ENCODE data around the gene CNTN5. TPM values are rescaled to one million over a fixed set of nuclear protein-coding genes. Genes with fewer than 3 reads are reported as not detected.

CNTN5 gene
- total RNA-seq, 1 donor from 2014 or later, result 3.2 TPM

DNA sequence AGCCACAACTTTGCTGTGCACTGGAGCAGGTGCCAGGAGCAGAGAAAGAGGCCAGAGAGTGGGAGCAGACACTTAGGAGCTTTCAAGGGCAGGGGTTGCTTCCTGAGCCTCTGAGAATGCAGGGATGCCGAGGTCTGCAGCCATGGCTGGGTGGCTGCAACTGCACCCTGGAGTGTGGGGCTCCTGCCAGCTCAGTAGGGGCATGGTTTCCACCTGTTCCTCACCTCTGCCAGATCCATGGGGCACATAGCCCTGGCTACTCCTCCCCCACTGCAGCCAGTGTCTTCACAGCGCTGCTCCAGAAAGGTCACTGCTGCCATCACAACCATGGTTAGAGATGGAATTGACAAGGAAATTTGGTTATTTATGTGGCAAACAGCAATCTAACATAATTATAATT lies 404.8 kb downstream of the CNTN5 start:
- Mint-ChIP-seq H3K4me1 (ENCODE audit: unreplicated experiment) (no peaks in the 10 kb centered on the region), H3K27me3 (peaks cover 4% of the 10 kb centered on the region), H3K9me3 (no peaks in the 10 kb centered on the region), H3K36me3 (no peaks in the 10 kb centered on the region), H3K4me3 (no peak overlapping the region), H3K27ac (no peak overlapping the region)
- DNase-seq (ENCODE audit: extremely low spot score, unreplicated experiment), result no peak
- TF ChIP-seq, protein P1, sequence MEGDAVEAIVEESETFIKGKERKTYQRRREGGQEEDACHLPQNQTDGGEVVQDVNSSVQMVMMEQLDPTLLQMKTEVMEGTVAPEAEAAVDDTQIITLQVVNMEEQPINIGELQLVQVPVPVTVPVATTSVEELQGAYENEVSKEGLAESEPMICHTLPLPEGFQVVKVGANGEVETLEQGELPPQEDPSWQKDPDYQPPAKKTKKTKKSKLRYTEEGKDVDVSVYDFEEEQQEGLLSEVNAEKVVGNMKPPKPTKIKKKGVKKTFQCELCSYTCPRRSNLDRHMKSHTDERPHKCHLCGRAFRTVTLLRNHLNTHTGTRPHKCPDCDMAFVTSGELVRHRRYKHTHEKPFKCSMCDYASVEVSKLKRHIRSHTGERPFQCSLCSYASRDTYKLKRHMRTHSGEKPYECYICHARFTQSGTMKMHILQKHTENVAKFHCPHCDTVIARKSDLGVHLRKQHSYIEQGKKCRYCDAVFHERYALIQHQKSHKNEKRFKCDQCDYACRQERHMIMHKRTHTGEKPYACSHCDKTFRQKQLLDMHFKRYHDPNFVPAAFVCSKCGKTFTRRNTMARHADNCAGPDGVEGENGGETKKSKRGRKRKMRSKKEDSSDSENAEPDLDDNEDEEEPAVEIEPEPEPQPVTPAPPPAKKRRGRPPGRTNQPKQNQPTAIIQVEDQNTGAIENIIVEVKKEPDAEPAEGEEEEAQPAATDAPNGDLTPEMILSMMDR (conservative IDR thresholded peaks at IDR 0.05), result no peak

DNA sequence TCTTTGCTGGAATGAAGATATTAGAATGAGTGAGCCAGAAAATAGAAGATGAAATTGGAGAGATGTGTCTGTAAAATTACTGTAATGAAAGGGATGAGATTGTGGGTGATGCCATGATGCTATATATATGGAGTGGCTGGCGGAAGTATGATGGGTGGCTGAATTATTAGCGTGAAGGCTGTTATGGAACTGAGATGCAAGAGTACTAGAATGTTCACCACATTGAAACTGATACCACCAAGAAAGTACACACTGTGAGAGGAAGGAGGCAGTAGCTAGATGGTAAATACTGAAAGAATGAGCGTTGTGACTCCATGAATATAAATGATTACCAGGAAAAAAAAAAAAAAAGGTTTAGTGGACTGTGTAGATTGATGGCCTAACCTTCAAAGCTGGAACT lies 411.9 kb downstream of the CNTN5 start:
- Mint-ChIP-seq H3K9me3 (no peaks in the 10 kb centered on the region), H3K27ac (no peak overlapping the region), H3K4me3 (no peak overlapping the region), H3K36me3 (no peaks in the 10 kb centered on the region), H3K4me1 (ENCODE audit: unreplicated experiment) (no peaks in the 10 kb centered on the region), H3K27me3 (no peaks in the 10 kb centered on the region)
- TF ChIP-seq, protein P1 (conservative IDR thresholded peaks at IDR 0.05), result no peak
- no peak for DNase-seq (ENCODE audit: extremely low spot score, unreplicated experiment)

DNA sequence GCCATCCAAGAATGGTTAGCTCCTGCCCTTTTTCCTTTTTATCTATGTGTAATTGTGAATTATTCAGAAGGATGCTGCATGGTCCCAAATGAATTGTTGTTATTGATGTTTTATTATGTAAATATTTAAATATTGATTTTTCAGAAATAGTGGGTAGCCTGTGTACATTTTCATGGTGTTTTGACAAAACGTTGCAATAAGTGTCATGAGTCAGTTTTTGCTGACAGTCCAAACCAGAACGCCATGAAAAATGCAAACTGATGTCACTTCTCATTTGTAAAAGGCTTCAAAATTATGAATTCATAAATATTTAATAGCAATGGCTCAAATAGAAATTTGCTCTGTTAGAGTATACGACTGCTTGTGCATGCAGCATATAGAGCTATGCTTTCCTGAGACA lies 422.5 kb downstream of the CNTN5 start:
- Mint-ChIP-seq H3K27ac (no peak overlapping the region), H3K9me3 (no peaks in the 10 kb centered on the region)
- no peak for DNase-seq (ENCODE audit: extremely low spot score, unreplicated experiment)

DNA sequence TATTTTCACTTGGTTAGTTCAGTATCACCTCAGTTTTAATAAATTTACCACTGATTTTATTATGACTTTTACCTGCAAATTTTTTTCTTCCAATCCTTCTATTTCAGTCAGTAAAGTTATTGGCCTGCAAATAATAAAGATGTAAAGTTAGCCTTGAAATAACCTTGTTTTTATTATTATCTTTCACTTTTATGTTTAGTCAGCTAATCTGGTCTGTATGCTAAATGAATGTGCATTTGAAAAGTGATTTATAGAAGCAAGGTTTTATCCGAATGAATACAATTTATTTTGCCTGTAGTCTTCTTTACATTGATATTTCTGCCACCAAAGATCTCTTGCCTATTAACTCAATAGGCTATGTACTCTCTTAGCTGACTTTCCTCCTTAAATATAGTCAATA lies 425.7 kb downstream of the CNTN5 start:
- TF ChIP-seq, protein P1 (conservative IDR thresholded peaks at IDR 0.05), result no peak
- no peak for DNase-seq (ENCODE audit: extremely low spot score, unreplicated experiment)
- Mint-ChIP-seq H3K9me3 (no peaks in the 10 kb centered on the region), H3K36me3 (no peaks in the 10 kb centered on the region), H3K4me1 (ENCODE audit: unreplicated experiment) (no peaks in the 10 kb centered on the region), H3K4me3 (no peak overlapping the region), H3K27ac (no peak overlapping the region), H3K27me3 (no peaks in the 10 kb centered on the region)

More for the DNA sequence above, 422.5 kb downstream of the CNTN5 start:
- no peak overlapping the region for H3K4me3 Mint-ChIP-seq
- no peaks in the 10 kb centered on the region for H3K4me1 Mint-ChIP-seq (ENCODE audit: unreplicated experiment)
- no peaks in the 10 kb centered on the region for H3K27me3 Mint-ChIP-seq
- no peaks in the 10 kb centered on the region for H3K36me3 Mint-ChIP-seq
- TF ChIP-seq, protein P1 (conservative IDR thresholded peaks at IDR 0.05), result no peak

DNA sequence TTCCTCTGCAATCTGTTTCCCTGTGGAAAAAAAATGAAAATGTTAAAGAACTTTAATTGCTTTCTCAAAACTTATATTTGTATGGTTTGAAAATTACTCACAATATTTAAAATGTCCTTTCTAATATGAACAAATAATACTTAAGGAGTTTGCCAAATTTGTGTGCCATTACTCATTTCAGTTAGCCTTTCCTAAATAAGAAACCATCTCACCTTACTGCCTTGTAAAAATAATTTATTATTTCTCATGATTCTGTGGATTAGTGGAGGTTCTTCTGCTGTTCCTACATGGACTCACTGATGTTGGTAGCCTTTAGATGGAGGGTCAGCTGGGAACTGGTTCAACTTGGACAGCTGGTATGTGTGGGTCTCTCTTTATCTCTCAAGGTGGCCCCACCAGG lies 428.6 kb downstream of the CNTN5 start:
- Mint-ChIP-seq H3K27ac (no peak overlapping the region), H3K4me1 (ENCODE audit: unreplicated experiment) (no peaks in the 10 kb centered on the region), H3K4me3 (no peak overlapping the region), H3K36me3 (no peaks in the 10 kb centered on the region), H3K27me3 (no peaks in the 10 kb centered on the region), H3K9me3 (no peaks in the 10 kb centered on the region)
- TF ChIP-seq, protein P1 (conservative IDR thresholded peaks at IDR 0.05), result no peak
- no peak for DNase-seq (ENCODE audit: extremely low spot score, unreplicated experiment)

DNA sequence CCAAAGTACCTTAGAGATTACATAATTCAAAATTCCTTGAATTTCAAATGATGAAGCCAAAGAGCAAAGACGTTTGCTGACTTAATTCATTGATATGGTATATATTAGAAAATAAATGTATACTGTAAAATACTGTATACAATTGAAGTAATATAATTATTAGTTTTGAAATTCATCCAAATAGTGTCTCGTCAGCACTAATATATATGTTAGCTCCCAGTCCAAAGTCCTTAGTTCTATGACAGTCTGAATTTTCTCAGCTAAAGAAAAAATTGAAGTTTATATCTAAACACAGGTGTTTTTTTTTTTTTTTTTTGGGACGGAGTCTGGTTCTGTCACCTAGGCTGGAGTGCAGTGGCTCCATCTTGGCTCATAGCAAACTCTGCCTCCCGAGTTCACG lies 431.3 kb downstream of the CNTN5 start:
- no peaks in the 10 kb centered on the region for H3K9me3 Mint-ChIP-seq

More for the DNA sequence above, 431.3 kb downstream of the CNTN5 start:
- TF ChIP-seq, protein P1 (conservative IDR thresholded peaks at IDR 0.05), result no peak
- no peaks in the 10 kb centered on the region for H3K36me3 Mint-ChIP-seq
- no peaks in the 10 kb centered on the region for H3K4me1 Mint-ChIP-seq (ENCODE audit: unreplicated experiment)
- no peak overlapping the region for H3K4me3 Mint-ChIP-seq
- H3K27ac Mint-ChIP-seq, result no peak overlapping the region
- no peak for DNase-seq (ENCODE audit: extremely low spot score, unreplicated experiment)
- no peaks in the 10 kb centered on the region for H3K27me3 Mint-ChIP-seq
